HCT116 (cell line): Measurements from ENCODE around the gene CCDC157. TPM values are rescaled to one million over a fixed set of nuclear protein-coding genes. Genes with fewer than 3 reads are reported as not detected.

Source experiments
- ATAC-seq: fragments of 200-7000 bp; cut with Tn5 transposase; 2 replicates; pipeline ENCODE4 v1.9.1; 2020; ENCODE audit warnings: mild to moderate bottlenecking, moderate library complexity
- BruUV-seq: library from RNA; stranded (reverse); fragments of 400-500 nt; replicated peaks from 2 replicates; lab custom pipeline; 2021; lab: Mats Ljungman, UMichigan
- CTCF ChIA-PET: fragments of 300-600 bp; sonication (Branson Sonifier 250); formaldehyde crosslinking; loops from one replicate; lab custom pipeline; 2021; ENCODE audit warnings: antibody characterized with exemption; lab: Charles Lee
- POLR2A ChIA-PET: fragments of 300-600, 350-600 bp; sonication (Branson Sonifier 250); formaldehyde crosslinking; loops from one replicate; lab custom pipeline; 2021; ENCODE audit warnings: antibody characterized with exemption; lab: Charles Lee
- RAD21 ChIA-PET, 2 experiments: fragments of 300-600 bp; sonication (Branson Sonifier 250); formaldehyde crosslinking; loops; one replicate each; lab custom pipeline; 2023; ENCODE audit warnings: low total read pairs in 2 of 2; ENCODE audit not compliant: uncharacterized antibody in 2 of 2, unreplicated experiment in 2 of 2, low non-redundant PET in 1 of 2; lab: Charles Lee
- DNase-seq: peaks from one replicate; pipeline ENCODE4 v3.0.0-alpha.2; 2010; ENCODE audit warnings: low read depth, low spot score
- H2AFZ ChIP-seq: fragments of 200-600 bp; shearing (Covaris generic), sonication (generic); 2 replicates; pipeline ENCODE4 v1.6.1; 2017; ENCODE audit warnings: low read depth, mixed run types, mixed read lengths, antibody characterized with exemption, low read length; ENCODE audit not compliant: poor library complexity, severe bottlenecking
- H3K27ac ChIP-seq: 2 replicates; pipeline ENCODE4 v1.5.1; 2012; ENCODE audit warnings: low read depth, low read length
- H3K27me3 ChIP-seq: fragments of 200-600 bp; sonication (generic); 2 replicates; pipeline ENCODE4 v1.6.1; 2016; ENCODE audit warnings: mixed run types, low read length, mixed read lengths; ENCODE audit not compliant: insufficient read depth
- H3K36me3 ChIP-seq, 2 experiments: fragments of 200-500 bp in 1 of 2; fragments of 200-600 bp in 1 of 2; sonication (Bioruptor generic) in 1 of 2; sonication (generic) in 1 of 2; 2 replicates each; pipeline versions ENCODE4 v1.5.1 to v1.6.1; 2014 to 2016; ENCODE audit warnings: low read length in 2 of 2, inconsistent platforms in 1 of 2, mixed read lengths in 1 of 2, mixed run types in 1 of 2; ENCODE audit not compliant: insufficient read depth in 2 of 2, control insufficient read depth in 1 of 2
- H3K4me1 ChIP-seq, 2 experiments: fragments of 200-600 bp in 1 of 2; sonication (generic) in 1 of 2; 2 replicates each; pipeline versions ENCODE4 v1.5.1 to v1.6.1; 2012 to 2017; ENCODE audit warnings: low read length in 2 of 2, inconsistent platforms in 1 of 2, mild to moderate bottlenecking in 1 of 2, mixed read lengths in 1 of 2, mixed run types in 1 of 2, moderate library complexity in 1 of 2; ENCODE audit not compliant: insufficient read depth in 2 of 2, control insufficient read depth in 1 of 2
- H3K4me2 ChIP-seq: fragments of 200-600 bp; sonication (generic); 2 replicates; pipeline ENCODE4 v1.6.1; 2017; ENCODE audit warnings: mixed run types, low read length, mixed read lengths
- H3K4me3 ChIP-seq, 2 experiments: fragments of 200-600 bp in 1 of 2; sonication (generic) in 1 of 2; replicated peaks in 1 of 2; 2 replicates each; pipeline ENCODE4 v1.5.1; 2011 to 2016; ENCODE audit warnings: low read length in 2 of 2, control low read depth in 1 of 2, low read depth in 1 of 2, mild to moderate bottlenecking in 1 of 2, mixed read lengths in 1 of 2, mixed run types in 1 of 2
- H3K79me2 ChIP-seq: fragments of 200-600 bp; sonication (generic); 2 replicates; pipeline ENCODE4 v1.6.1; 2017; ENCODE audit warnings: mild to moderate bottlenecking, mixed run types, low read length, moderate library complexity, mixed read lengths; ENCODE audit not compliant: insufficient read depth
- H3K9ac ChIP-seq: fragments of 200-600 bp; sonication (generic); 2 replicates; pipeline ENCODE4 v1.6.1; 2016; ENCODE audit warnings: low read length, mixed read lengths
- H3K9me2 ChIP-seq: fragments of 200-600 bp; sonication (generic), shearing (Covaris generic); 2 replicates; pipeline ENCODE4 v1.6.1; 2017; ENCODE audit warnings: mixed run types, mild to moderate bottlenecking, moderate library complexity; ENCODE audit not compliant: insufficient read depth
- H3K9me3 ChIP-seq, 2 experiments: fragments of 200-500 bp in 1 of 2; fragments of 200-600 bp in 1 of 2; sonication (Bioruptor generic) in 1 of 2; sonication (generic) in 1 of 2; 2 replicates each; pipeline ENCODE4 v1.6.1; 2014 to 2017; ENCODE audit warnings: low read length in 2 of 2, mixed read lengths in 2 of 2, inconsistent platforms in 1 of 2, low read depth in 1 of 2, mild to moderate bottlenecking in 1 of 2, mixed run types in 1 of 2, moderate library complexity in 1 of 2; ENCODE audit not compliant: control insufficient read depth in 1 of 2, insufficient read depth in 1 of 2
- H4K20me1 ChIP-seq: fragments of 200-600 bp; sonication (generic), shearing (Covaris generic); 2 replicates; pipeline ENCODE4 v1.6.1; 2017; ENCODE audit warnings: mixed run types, mild to moderate bottlenecking, moderate library complexity; ENCODE audit not compliant: insufficient read depth
- ATF3 ChIP-seq: IDR thresholded peaks from 2 replicates; pipeline ENCODE4 v1.6.1; 2012
- CBX3 ChIP-seq: IDR thresholded peaks from 2 replicates; pipeline ENCODE4 v1.6.1; 2012; ENCODE audit warnings: low read depth
- EZH2phosphoT487 ChIP-seq: fragments of 200-600 bp; IDR thresholded peaks from 2 replicates; pipeline ENCODE4 v1.6.1; 2018; ENCODE audit warnings: antibody characterized with exemption, borderline replicate concordance
- MAX ChIP-seq: IDR thresholded peaks from 2 replicates; pipeline ENCODE4 v1.6.1; 2012
- POLR2AphosphoS5 ChIP-seq: IDR thresholded peaks from 2 replicates; pipeline ENCODE4 v1.6.1; 2011; ENCODE audit warnings: mild to moderate bottlenecking, low read depth, low read length, moderate library complexity
- ZFX ChIP-seq: fragments of 450-650 bp; IDR thresholded peaks from 2 replicates; pipeline ENCODE4 v1.6.1; 2017
- intact Hi-C: fragments of 100-400 bp; cut with micrococcal nuclease; formaldehyde crosslinking; loops from 2 replicates; pipeline ENCODE4 v1.10.0; 2022
- total RNA-seq: library from RNA; stranded (reverse); gene quantifications from one replicate; pipeline ENCODE4 v1.2.1, GENCODE V29; 2021; ENCODE audit not compliant: unreplicated experiment

Gene CCDC157
- total RNA-seq, 1 experiment from 2014 or later = 2.1 TPM

- DNase-seq (no peak), ATAC-seq (no peak)
- RAD21 ChIA-PET = no interaction called here
- Histone ChIP-seq H3K27ac (no peak overlapping the region), H3K4me3 (no peak overlapping the region), H3K27me3 (no peaks in the 10 kb centered on the region), H4K20me1 (no peaks in the 10 kb centered on the region), H3K4me2 (no peak overlapping the region), H3K9me3 (no peaks in the 10 kb centered on the region), H3K4me1 (no peaks in the 10 kb centered on the region), H3K36me3 (no peaks in the 10 kb centered on the region), H3K9me2 (no peaks in the 10 kb centered on the region), H2AFZ (no peak overlapping the region), H3K9ac (no peak overlapping the region), H3K79me2 (no peaks in the 10 kb centered on the region)
- no TSS peak for BruUV-seq
- POLR2A ChIA-PET = no interaction called here
- CTCF ChIA-PET = no interaction called here
- intact Hi-C loops = no loop called here
- TF ChIP-seq CBX3 (no peak), ZFX (no peak), EZH2phosphoT487 (no peak), POLR2AphosphoS5 (no peak), MAX (no peak)
Observed at GRCh38 chr22:30370641-30371230, 13.9 kb downstream of the CCDC157 start.

GRCh38 chr22:30371321-30371720 is 14.5 kb downstream of the CCDC157 start:
- no peak overlapping the region for H3K9ac ChIP-seq
- DNase-seq = no peak
- ChIA-PET CTCF (no interaction called here), POLR2A (no interaction called here), RAD21 (no interaction called here)
- ATAC-seq = no peak
- H3K79me2 ChIP-seq = no peaks in the 10 kb centered on the region
- intact Hi-C loops = no loop called here
- no peak for TF ChIP-seq ATF3
- H4K20me1 ChIP-seq = no peaks in the 10 kb centered on the region
- no peak overlapping the region for H3K27ac ChIP-seq
- H3K4me1 ChIP-seq = no peaks in the 10 kb centered on the region
- no peaks in the 10 kb centered on the region for H3K9me2 ChIP-seq
- H3K36me3 ChIP-seq = no peaks in the 10 kb centered on the region
- no peaks in the 10 kb centered on the region for H3K27me3 ChIP-seq
- no peak overlapping the region for H2AFZ ChIP-seq
- no peaks in the 10 kb centered on the region for H3K9me3 ChIP-seq
- no TSS peak for BruUV-seq
- H3K4me2 ChIP-seq = no peak overlapping the region
- H3K4me3 ChIP-seq = no peak overlapping the region
